ENCODE data around the gene NGF. TPM values are rescaled to one million over a fixed set of nuclear protein-coding genes. Genes with fewer than 3 reads are reported as not detected.
A peak's percentile ranks its signal among the peaks of the same experiment; 100 is the strongest.

NGF gene
- total and polyA plus RNA-seq, 8 donors = 0.31 to 3.1 (median 1.8) TPM; not detected in 3

GRCh38 chr1:115303364-115303763 lies 34.7 kb downstream of the NGF start:
- TF ChIP-seq CTCF (IDR thresholded peaks at IDR 0.05) (no peak), POLR2A (IDR thresholded peaks at IDR 0.05) (no peak), POLR2AphosphoS5 (IDR thresholded peaks at IDR 0.05) (no peak), EP300 (IDR thresholded peaks at IDR 0.05) (no peak)
- intact Hi-C loops (cut with DNase I; ENCODE audit: low total_unique reads) = no loop called here
- H3K4me1 ChIP-seq = peaks cover 0 to 8% (median 4%) of the 10 kb centered on the region in 4 donors
- DNase-seq = no peak
- no peaks in the 10 kb centered on the region for H3K36me3 ChIP-seq
- no peaks in the 10 kb centered on the region for H3K27me3 ChIP-seq
- no peaks in the 10 kb centered on the region for H3K9me3 ChIP-seq
- 96 to 98% (median 97%) methylated on average over 2 of the region's 2 CpGs for WGBS, 5 donors
- no peak overlapping the region for H3K4me3 ChIP-seq
- no peak overlapping the region for H3K27ac ChIP-seq

GRCh38 chr1:115302390-115302961 lies 35.6 kb downstream of the NGF start:
- Histone ChIP-seq H3K36me3 (no peaks in the 10 kb centered on the region), H3K4me3 (no peak overlapping the region), H3K9me3 (no peaks in the 10 kb centered on the region), H3K27me3 (no peaks in the 10 kb centered on the region), H3K27ac (peak overlapping the region in 1 of 5 donors; percentile 50), H3K4me1 (peaks cover 0 to 8% (median 4%) of the 10 kb centered on the region in 4 donors)
- 31 to 61% (median 34%) methylated on average over 9 of the region's 9 CpGs for WGBS, 5 donors
- intact Hi-C loops (cut with DNase I; ENCODE audit: low total_unique reads) = no loop called here
- DNase-seq = no peak
- TF ChIP-seq POLR2AphosphoS5 (IDR thresholded peaks at IDR 0.05) = no peak
- TF ChIP-seq EP300 (IDR thresholded peaks at IDR 0.05) = no peak
- no peak for TF ChIP-seq CTCF (IDR thresholded peaks at IDR 0.05)
- no peak for TF ChIP-seq POLR2A (IDR thresholded peaks at IDR 0.05)

- no peak for TF ChIP-seq CTCF (IDR thresholded peaks at IDR 0.05)
- TF ChIP-seq POLR2AphosphoS5 (IDR thresholded peaks at IDR 0.05) = no peak
- no peak for DNase-seq
- Histone ChIP-seq H3K27me3 (no peaks in the 10 kb centered on the region), H3K4me1 (peaks cover 0 to 8% (median 4%) of the 10 kb centered on the region in 4 donors), H3K36me3 (no peaks in the 10 kb centered on the region), H3K27ac (peak overlapping the region in 1 of 5 donors; percentile 15), H3K4me3 (no peak overlapping the region), H3K9me3 (no peaks in the 10 kb centered on the region)
- 73 to 80% (median 78%) methylated on average over 8 of the region's 8 CpGs for WGBS, 5 donors
- intact Hi-C loops (cut with DNase I; ENCODE audit: low total_unique reads) = no loop called here
These were observed 36.5 kb downstream of the NGF start for GRCh38 chr1:115301438-115302020.

GRCh38 chr1:115300087-115300876 lies 37.8 kb downstream of the NGF start:
- H3K27ac ChIP-seq = no peak overlapping the region
- H3K36me3 ChIP-seq = no peaks in the 10 kb centered on the region
- no peak for DNase-seq
- H3K9me3 ChIP-seq = no peaks in the 10 kb centered on the region
- TF ChIP-seq POLR2A (IDR thresholded peaks at IDR 0.05) = no peak
- TF ChIP-seq POLR2AphosphoS5 (IDR thresholded peaks at IDR 0.05) = no peak
- no peak for TF ChIP-seq CTCF (IDR thresholded peaks at IDR 0.05)
- no peak for TF ChIP-seq EP300 (IDR thresholded peaks at IDR 0.05)
- peaks cover 0 to 8% (median 4%) of the 10 kb centered on the region in 4 donors for H3K4me1 ChIP-seq
- H3K4me3 ChIP-seq = no peak overlapping the region
- 83 to 91% (median 87%) methylated on average over 8 of the region's 8 CpGs for WGBS, 5 donors
- H3K27me3 ChIP-seq = no peaks in the 10 kb centered on the region
- intact Hi-C loops (cut with DNase I; ENCODE audit: low total_unique reads) = no loop called here

Data from stomach (tissue), 9 donors.